A549 treated with ZK216348 at 1 μM for 4 hours (cell line): ENCODE data around the gene CRP. TPM values are rescaled to one million over a fixed set of nuclear protein-coding genes. Genes with fewer than 3 reads are reported as not detected.

Experiments used
- total RNA-seq: library from RNA; stranded (reverse); fragments of 200-300 nt; extraction: Qiagen RNA extraction; gene quantifications from 5 replicates; pipeline ENCODE4 v1.2.3, GENCODE V29; 2022; ENCODE audit warnings: low read depth

The CRP gene, protein sequence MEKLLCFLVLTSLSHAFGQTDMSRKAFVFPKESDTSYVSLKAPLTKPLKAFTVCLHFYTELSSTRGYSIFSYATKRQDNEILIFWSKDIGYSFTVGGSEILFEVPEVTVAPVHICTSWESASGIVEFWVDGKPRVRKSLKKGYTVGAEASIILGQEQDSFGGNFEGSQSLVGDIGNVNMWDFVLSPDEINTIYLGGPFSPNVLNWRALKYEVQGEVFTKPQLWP
- not detected in 5 replicates for total RNA-seq

DNA sequence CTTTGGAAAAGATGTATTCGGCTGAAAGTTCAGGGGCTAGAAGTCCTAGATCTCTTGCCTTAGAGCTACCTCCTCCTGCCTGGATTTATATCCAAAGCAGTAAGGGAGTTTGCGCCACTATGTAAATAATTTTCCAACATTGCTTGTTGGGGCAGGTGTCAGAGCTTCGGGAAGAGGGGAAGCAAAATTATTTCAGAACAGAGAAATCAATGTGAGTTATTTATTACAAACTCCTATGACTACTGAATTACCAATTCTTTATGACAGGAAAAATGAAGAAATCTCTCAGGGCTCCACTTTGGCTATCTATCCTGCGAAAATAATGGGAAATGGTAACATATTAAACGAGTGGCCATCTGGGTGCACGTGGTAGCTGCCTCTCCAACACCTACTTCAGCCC, at the start of gene CRP:
CRP (minus strand) TSS at position 61 of the 400 bp plus-strand sequence. CDS start 104 bp downstream, outside the sequence.

Other genes starting within 250 kb of the CRP start
- gene OR10J5, start 178.6 kb downstream of the CRP start, total RNA-seq: not detected in 5 replicates
- not detected in 5 replicates for gene APCS, start 126.8 kb downstream of the CRP start, total RNA-seq
- gene DUSP23, start 66.4 kb upstream of the CRP start, total RNA-seq: 39.6 to 76.2 TPM (median 74.2 TPM) in 5 replicates
- gene FCRL6, start 87.8 kb upstream of the CRP start, total RNA-seq: not detected in 5 replicates
- 0.11 to 0.12 TPM in 2 of 5 replicates, not detected in the others for gene SLAMF8, start 112.3 kb upstream of the CRP start, total RNA-seq
- not detected in 5 replicates for gene VSIG8, start 148.1 kb upstream of the CRP start, total RNA-seq
- 0.32 to 1.1 TPM (median 0.62 TPM) in 5 replicates for gene CFAP45, start 185.6 kb upstream of the CRP start, total RNA-seq
- gene TAGLN2, start 210.9 kb upstream of the CRP start, total RNA-seq: 993 to 1,093 TPM (median 1,041 TPM) in 5 replicates
- gene IGSF9, start 231.0 kb upstream of the CRP start, total RNA-seq: 0.12 to 0.33 TPM (median 0.29 TPM) in 5 replicates
- 0.19 to 0.75 TPM (median 0.39 TPM) in 4 of 5 replicates, not detected in the other for gene SLAMF9, start 239.6 kb upstream of the CRP start, total RNA-seq